Mucosa of stomach (tissue), 1 donor: ENCODE measurements around the gene RTCA.
A peak's percentile ranks its signal among the peaks of the same experiment; 100 is the strongest.
"Not testable (repeated sequence)": the region's sequence is repeated elsewhere in the genome, so short reads cannot be mapped to it uniquely, and the experiment has no call there.

Experiments used
- H3K27me3 ChIP-seq: one replicate; pipeline ENCODE4 v1.7.0; 2013; ENCODE audit warnings: mild to moderate bottlenecking, low read length; ENCODE audit not compliant: control insufficient read depth, insufficient read depth
- H3K36me3 ChIP-seq: one replicate; pipeline ENCODE4 v1.7.0; 2013; ENCODE audit warnings: low read length; ENCODE audit not compliant: control insufficient read depth, insufficient read depth
- H3K4me1 ChIP-seq: one replicate; pipeline ENCODE4 v1.7.0; 2013; ENCODE audit warnings: mild to moderate bottlenecking, low read length; ENCODE audit not compliant: control insufficient read depth, insufficient read depth
- H3K4me3 ChIP-seq: one replicate; pipeline ENCODE4 v1.7.0; 2013; ENCODE audit warnings: low read length
- H3K9ac ChIP-seq: one replicate; pipeline ENCODE4 v1.7.0; 2013; ENCODE audit warnings: mild to moderate bottlenecking, low read length, moderate library complexity
- H3K9me3 ChIP-seq: one replicate; pipeline ENCODE4 v1.7.0; 2013; ENCODE audit warnings: mild to moderate bottlenecking, low read length, moderate library complexity; ENCODE audit not compliant: control insufficient read depth
- donor health status: Pancreatic carcinoma.

The RTCA gene

DNA sequence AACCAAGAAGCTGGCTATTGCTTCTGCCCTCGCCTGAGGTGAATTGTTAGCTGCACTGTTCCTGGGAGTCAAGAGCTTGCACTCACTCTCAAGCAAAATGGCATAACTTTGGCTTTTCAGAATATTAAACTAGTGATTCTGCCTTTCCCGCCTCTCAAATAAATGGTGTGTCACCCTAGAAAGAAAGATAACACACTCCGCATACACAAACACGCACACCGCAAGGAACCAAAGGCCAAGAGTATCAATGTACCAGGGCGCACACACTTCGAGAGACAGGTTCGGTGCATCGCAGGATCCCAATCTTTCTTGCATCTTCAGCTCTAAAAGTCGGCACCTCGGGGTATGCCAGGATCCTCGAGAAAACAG is 470 bp upstream of the RTCA start:
- H3K4me3 ChIP-seq: peak overlapping the region; percentile 96
- peaks cover 2% of the 10 kb centered on the region for H3K36me3 ChIP-seq
- H3K9me3 ChIP-seq: no peaks in the 10 kb centered on the region
- peaks cover 9% of the 10 kb centered on the region for H3K4me1 ChIP-seq
- H3K27me3 ChIP-seq: no peaks in the 10 kb centered on the region
- H3K9ac ChIP-seq: peak overlapping the region; percentile 99

DNA sequence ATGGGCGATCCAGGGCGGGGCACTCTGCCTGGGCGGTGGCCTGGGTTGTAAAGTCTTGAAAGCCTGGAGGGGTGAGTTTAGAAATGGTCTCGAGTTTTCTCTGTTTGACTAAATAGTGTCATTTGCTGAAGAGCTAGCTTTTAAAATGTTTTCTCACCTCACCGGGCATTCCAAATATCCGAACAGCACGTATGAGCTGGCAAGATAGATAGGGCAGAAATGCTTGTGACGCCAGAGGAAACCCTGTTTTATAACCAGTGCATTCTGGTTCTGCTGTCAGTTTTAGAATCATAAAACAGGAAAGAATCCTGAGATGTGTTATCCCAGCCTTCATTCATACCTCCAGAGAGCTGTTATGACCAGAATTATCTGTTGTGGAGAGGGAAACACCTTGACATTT is 725 bp downstream of the RTCA start:
- H3K36me3 ChIP-seq: peaks cover 6% of the 10 kb centered on the region
- peak overlapping the region; percentile 96 for H3K4me3 ChIP-seq
- peaks cover 9% of the 10 kb centered on the region for H3K4me1 ChIP-seq
- H3K9ac ChIP-seq: peak overlapping the region; percentile 99
- no peaks in the 10 kb centered on the region for H3K9me3 ChIP-seq
- H3K27me3 ChIP-seq: no peaks in the 10 kb centered on the region

DNA sequence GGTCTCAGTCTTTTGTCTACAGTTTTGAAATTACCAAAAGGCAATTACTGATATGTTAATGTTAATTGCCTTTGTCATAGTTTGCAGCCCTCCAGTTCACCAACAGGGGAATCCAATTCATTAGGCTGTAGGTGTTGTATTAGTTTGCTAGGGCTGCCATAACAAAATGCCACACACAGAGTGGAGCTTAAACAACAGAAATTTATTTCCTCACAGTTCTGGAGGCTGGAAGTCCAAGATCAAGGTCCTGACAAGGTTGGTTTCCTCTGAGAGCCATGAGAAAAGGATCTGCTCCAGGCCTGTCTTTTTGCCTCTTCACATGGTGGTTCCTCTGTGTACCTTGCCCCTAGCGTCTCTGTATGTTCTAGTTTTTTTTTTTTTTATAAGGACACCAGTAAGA is 1.3 kb downstream of the RTCA start:
- H3K36me3 ChIP-seq: peaks cover 6% of the 10 kb centered on the region
- H3K4me1 ChIP-seq: peaks cover 9% of the 10 kb centered on the region
- H3K9me3 ChIP-seq: no peaks in the 10 kb centered on the region
- no peaks in the 10 kb centered on the region for H3K27me3 ChIP-seq
- H3K4me3 ChIP-seq: peak overlapping the region; percentile 96
- H3K9ac ChIP-seq: peak overlapping the region; percentile 99

DNA sequence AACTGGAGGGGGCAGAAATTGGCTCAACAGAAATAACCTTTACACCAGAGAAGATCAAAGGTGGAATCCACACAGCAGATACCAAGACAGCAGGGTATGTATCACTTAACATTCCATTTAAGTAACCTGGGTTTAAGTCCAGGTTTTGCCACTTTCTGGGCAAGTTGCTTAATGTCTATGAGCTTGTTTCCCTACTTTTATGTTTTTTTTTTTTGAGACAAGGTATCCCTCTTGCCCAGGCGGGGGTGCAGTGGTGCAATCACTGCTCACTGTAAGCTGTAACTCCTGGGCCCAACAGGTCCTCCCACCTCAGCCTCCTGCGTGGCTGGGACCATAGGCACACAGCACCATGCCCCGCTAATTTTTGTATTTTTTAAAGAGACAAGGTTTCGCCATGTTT is 2.2 kb downstream of the RTCA start:
- peaks cover 6% of the 10 kb centered on the region for H3K36me3 ChIP-seq
- H3K4me1 ChIP-seq: peaks cover 9% of the 10 kb centered on the region

DNA sequence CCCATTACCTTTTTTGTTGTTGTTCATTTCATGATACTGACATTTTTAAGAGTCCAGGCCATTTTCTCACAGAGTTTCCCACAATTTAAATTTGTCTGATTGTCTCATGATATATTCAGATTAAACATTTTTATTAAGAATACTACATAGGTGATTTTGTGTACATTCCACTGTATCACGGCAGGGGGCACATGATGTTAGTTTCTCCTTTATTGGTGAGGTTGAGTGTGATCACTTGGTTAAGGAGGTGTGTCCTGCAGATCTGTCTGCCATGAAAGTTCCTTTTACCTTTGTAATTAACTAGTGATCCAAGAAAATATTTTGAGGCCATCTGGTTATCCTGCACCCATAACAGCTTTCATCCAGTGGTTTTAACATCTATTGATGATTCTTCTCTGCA is 11.8 kb downstream of the RTCA start:
- no peaks in the 10 kb centered on the region for H3K4me1 ChIP-seq
- H3K4me3 ChIP-seq: no peak overlapping the region
- no peaks in the 10 kb centered on the region for H3K36me3 ChIP-seq
- H3K9ac ChIP-seq: no peak overlapping the region
- no peaks in the 10 kb centered on the region for H3K27me3 ChIP-seq
- no peaks in the 10 kb centered on the region for H3K9me3 ChIP-seq

More for the DNA sequence above, 2.2 kb downstream of the RTCA start:
- no peak overlapping the region for H3K9ac ChIP-seq
- no peaks in the 10 kb centered on the region for H3K27me3 ChIP-seq
- H3K4me3 ChIP-seq: no peak overlapping the region
- no peaks in the 10 kb centered on the region for H3K9me3 ChIP-seq

DNA sequence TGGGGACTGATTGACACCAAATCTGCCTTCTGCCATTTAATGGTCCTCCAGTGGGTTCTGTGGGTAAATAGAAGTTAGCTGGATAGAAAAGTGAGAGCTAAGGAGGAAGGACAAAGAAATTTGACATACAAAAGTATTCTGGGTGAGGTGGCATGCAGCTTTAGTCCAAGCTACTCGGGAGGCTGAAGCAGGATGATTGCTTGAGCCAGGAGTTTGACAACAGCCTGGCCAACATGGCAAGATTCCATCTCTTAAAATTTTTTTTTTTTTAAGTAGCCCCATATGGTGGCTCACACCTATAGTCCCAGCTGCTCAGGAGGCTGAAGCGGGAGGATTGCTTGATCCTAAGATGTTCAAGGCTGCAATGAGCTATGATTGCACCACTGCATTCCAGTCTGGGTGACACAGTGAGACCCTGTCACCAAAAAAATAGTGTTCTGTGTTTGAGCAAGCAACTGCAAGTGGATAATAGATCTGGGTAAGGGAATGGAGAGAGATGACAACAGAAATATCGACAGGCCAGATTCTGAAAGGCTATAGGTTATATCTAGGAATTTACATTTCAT is 13.4 kb downstream of the RTCA start:
- H3K9me3 ChIP-seq: no peaks in the 10 kb centered on the region
- no peaks in the 10 kb centered on the region for H3K27me3 ChIP-seq
- no peak overlapping the region for H3K9ac ChIP-seq
- no peaks in the 10 kb centered on the region for H3K36me3 ChIP-seq
- H3K4me1 ChIP-seq: no peaks in the 10 kb centered on the region
- no peak overlapping the region for H3K4me3 ChIP-seq

DNA sequence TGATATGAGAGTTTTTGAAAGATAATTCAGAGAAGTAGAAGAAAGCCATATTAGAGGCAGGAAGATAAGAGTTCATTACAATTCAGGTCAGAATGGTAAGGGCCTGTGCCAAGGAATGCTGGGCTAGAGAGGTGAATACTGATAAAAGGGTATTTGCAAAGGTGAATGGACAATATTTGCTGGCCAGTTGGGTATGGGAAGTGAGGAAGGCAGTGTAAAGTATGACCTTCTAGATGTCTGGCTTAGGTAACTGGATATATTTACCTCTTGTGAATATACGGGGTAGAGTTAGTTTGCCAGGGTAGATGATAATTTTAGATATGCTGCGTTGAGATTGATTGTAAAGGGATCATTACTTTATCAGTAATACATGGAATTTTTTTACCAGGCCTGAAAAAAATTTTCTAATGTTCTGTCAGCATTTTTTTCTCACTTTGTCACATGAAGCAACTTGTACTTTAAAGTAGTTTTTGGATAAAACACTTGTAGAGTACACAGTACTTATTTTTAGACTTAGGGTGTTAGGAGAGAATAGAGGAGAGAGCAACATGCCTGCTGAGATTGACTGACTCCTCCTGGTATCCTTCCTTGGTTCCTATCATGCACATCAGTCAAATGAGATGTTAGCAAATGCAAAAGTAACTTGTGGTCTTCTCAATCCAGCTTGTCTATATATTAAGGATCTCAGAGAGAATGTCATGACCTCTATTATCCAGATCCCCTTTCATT is 14.1 kb downstream of the RTCA start:
- no peaks in the 10 kb centered on the region for H3K4me1 ChIP-seq
- H3K9me3 ChIP-seq: no peaks in the 10 kb centered on the region
- no peaks in the 10 kb centered on the region for H3K27me3 ChIP-seq
- H3K4me3 ChIP-seq: no peak overlapping the region
- H3K36me3 ChIP-seq: no peaks in the 10 kb centered on the region
- no peak overlapping the region for H3K9ac ChIP-seq

DNA sequence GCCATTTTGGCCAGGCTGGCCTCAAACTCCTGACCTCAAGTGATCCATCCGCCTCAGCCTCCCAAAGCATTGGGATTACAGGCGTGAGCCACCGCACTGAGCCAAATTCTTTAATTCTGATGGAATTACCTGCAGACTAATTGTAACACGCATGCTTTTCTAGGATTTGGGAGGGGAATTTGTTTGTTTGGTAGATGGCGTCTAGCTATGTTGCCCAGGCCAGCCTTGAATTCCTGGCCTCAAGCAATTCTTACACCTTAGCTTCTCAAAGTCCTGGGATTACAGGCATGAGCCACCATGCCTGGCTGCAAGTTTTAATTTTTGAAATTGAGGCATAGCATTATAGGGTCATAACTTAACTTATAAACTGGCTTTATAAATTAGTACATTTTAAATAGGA is 18.6 kb downstream of the RTCA start:
- H3K4me3 ChIP-seq: no peak overlapping the region
- no peaks in the 10 kb centered on the region for H3K27me3 ChIP-seq
- no peaks in the 10 kb centered on the region for H3K9me3 ChIP-seq
- H3K36me3 ChIP-seq: no peaks in the 10 kb centered on the region
- H3K4me1 ChIP-seq: no peaks in the 10 kb centered on the region
- no peak overlapping the region for H3K9ac ChIP-seq

DNA sequence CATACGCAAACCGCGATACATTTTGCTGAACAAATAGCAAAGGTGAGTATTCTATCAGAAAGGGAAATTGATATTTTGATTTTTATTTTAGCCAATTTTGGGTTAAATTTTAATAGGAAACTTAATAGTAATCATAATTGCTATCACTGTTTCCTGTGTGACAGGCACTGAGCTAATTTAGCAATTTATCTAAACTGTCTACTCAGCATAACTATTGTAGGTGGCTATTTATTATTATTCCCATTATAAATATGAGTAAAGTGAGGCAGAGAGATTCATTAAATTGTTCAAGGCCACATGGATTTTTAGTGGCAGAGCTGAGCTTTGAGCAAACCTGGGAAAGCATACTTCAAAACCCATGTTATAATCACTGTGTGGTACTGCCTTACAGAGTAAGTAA is 21.1 kb downstream of the RTCA start:
- no peaks in the 10 kb centered on the region for H3K36me3 ChIP-seq
- no peak overlapping the region for H3K4me3 ChIP-seq
- no peaks in the 10 kb centered on the region for H3K9me3 ChIP-seq
- H3K9ac ChIP-seq: no peak overlapping the region
- no peaks in the 10 kb centered on the region for H3K4me1 ChIP-seq
- H3K27me3 ChIP-seq: no peaks in the 10 kb centered on the region

DNA sequence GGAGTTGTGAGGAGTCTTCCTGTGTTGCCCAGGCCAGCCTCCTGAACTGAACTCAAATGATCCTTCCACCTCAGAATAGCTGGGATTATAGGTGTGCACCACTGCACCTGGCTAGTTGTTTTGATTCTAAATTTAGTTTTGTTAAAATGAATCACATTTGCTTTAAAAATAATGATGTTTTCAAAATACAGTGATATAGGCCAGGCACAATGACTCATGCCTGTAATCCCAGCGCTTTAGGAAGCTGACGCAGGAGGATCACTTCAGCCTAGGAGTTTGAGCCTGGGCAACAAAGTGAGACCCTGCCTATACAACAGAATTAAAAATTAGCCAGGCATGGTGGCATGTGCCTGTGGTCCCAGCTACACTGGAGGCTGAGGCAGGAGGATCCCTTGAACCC is 24.3 kb downstream of the RTCA start:
- Histone ChIP-seq H3K36me3 (no peaks in the 10 kb centered on the region), H3K4me1 (no peaks in the 10 kb centered on the region), H3K9me3 (no peaks in the 10 kb centered on the region)

DNA sequence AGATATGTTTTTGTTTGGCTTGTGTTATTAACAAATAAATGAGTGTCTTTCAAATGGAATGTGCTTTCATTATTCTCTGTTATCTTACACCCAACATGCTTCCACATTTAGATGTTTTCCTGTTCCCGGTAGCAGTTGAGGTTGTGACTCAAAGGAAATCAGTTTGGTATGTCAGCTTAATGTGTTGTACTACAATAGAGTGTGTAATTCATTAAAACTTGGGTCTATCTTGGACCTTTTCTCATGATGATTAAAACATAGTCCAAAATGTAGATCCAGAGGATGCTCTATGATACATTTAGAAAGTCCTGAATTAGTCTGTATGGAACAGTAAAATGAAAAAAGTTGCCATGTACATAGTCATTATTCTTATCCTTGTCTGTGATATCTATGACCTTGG is 26.7 kb downstream of the RTCA start:
- Histone ChIP-seq H3K9me3 (no peaks in the 10 kb centered on the region), H3K36me3 (no peaks in the 10 kb centered on the region), H3K9ac (no peak overlapping the region), H3K4me3 (no peak overlapping the region), H3K4me1 (no peaks in the 10 kb centered on the region), H3K27me3 (no peaks in the 10 kb centered on the region)

More for the DNA sequence above, 24.3 kb downstream of the RTCA start:
- H3K27me3 ChIP-seq: no peaks in the 10 kb centered on the region
- H3K4me3 ChIP-seq: no peak overlapping the region
- H3K9ac ChIP-seq: no peak overlapping the region

DNA sequence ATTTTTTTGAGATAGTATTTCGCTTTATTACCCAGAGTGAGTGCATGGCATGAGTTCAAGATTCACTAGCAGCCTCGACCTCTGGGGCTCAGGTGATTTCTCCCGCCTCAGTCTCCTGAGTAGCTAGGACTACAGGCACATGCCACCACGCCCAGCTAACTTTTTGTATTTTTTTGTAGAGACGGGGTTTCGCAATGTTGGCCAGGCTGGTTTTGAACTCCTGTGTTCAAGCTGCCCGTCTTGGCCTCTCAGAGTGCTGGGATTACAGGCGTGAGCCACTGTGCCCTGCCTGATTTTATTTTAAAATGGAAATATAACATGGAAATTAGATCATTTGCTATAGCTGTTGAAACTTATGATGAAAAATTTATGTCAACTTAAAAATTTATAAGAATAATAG is 30.1 kb downstream of the RTCA start:
- no peaks in the 10 kb centered on the region for H3K4me1 ChIP-seq
- no peaks in the 10 kb centered on the region for H3K36me3 ChIP-seq
- H3K27me3 ChIP-seq: no peaks in the 10 kb centered on the region
- no peaks in the 10 kb centered on the region for H3K9me3 ChIP-seq
- no peak overlapping the region for H3K4me3 ChIP-seq
- H3K9ac ChIP-seq: no peak overlapping the region

DNA sequence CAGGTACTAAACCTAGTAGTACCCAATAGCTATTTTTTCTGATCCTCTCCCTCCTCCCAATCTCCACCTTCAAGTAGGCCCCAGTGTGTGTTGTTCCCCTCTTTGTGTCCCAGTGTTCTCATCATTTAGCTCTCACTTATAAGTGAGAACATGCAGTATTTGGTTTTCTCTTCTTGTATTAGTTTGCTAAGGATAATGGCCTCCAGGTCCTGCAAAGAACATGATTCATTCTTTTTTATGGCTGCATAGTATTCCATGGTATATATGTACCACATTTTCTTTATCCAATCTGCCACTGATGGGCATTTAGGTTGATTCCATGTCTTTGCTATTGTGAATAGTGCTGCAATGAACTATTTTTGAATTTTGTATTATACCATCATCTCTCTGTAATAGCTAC is 31.0 kb downstream of the RTCA start:
- not testable (repeated sequence) for H3K4me3 ChIP-seq, H3K9me3 ChIP-seq, H3K4me1 ChIP-seq, H3K36me3 ChIP-seq, H3K27me3 ChIP-seq, H3K9ac ChIP-seq
